Stimulated activated CD8-positive, alpha-beta memory T cell treated with anti-CD3 and anti-CD28 coated beads, Interleukin-15, amount 100 ng/mL, for 4 hours (primary cell): Measurements from ENCODE around the gene ETFRF1.

Experiments used
- DNase-seq, 2 donors: peaks; one replicate each; pipeline ENCODE4 v3.0.0-alpha.2; 2020; ENCODE audit warnings: low read depth in 2 of 2

Gene ETFRF1

GRCh38 chr12:25195056-25195971 lies at the start of gene ETFRF1, which contains the start of gene DNAI7:
Gene ETFRF1, plus strand, starts transcription at chr12:25195237. Its CDS starts 8,720 bp downstream, at chr12:25203957.
Gene DNAI7, minus strand, starts transcription at chr12:25195160. Its CDS starts 82 bp downstream, at chr12:25195078.
- peak; percentile 84 to 86 for DNase-seq

GRCh38 chr12:25146686-25147085 lies 48.4 kb upstream of the ETFRF1 start:
- DNase-seq = no peak

- DNase-seq = no peak
Observed at GRCh38 chr12:25151476-25151875, 43.6 kb upstream of the ETFRF1 start.

- no peak for DNase-seq
Observed at GRCh38 chr12:25152055-25152454, 43.0 kb upstream of the ETFRF1 start.

- no peak for DNase-seq
Observed at GRCh38 chr12:25155022-25155576, 39.9 kb upstream of the ETFRF1 start.

- no peak for DNase-seq
Observed at GRCh38 chr12:25156061-25156460, 39.0 kb upstream of the ETFRF1 start.

- no peak for DNase-seq
Observed at GRCh38 chr12:25162866-25163265, 32.2 kb upstream of the ETFRF1 start.

GRCh38 chr12:25182765-25183164 lies 12.3 kb upstream of the ETFRF1 start:
- DNase-seq = no peak

GRCh38 chr12:25184132-25184531 lies 10.9 kb upstream of the ETFRF1 start:
- no peak for DNase-seq

- no peak for DNase-seq
Observed at GRCh38 chr12:25186038-25186787, 8.8 kb upstream of the ETFRF1 start.

- no peak for DNase-seq
Observed at GRCh38 chr12:25186788-25187402, 8.1 kb upstream of the ETFRF1 start.

GRCh38 chr12:25187781-25188180 lies 7.3 kb upstream of the ETFRF1 start:
- DNase-seq = no peak

- DNase-seq = no peak
Observed at GRCh38 chr12:25189656-25190055, 5.4 kb upstream of the ETFRF1 start.

GRCh38 chr12:25190793-25191192 lies 4.2 kb upstream of the ETFRF1 start:
- no peak for DNase-seq

GRCh38 chr12:25194214-25194613 lies 823 bp upstream of the ETFRF1 start:
- no peak for DNase-seq

GRCh38 chr12:25194722-25195055 lies 348 bp upstream of the ETFRF1 start:
- no peak for DNase-seq

- no peak for DNase-seq
Observed at GRCh38 chr12:25197608-25198007, 2.6 kb downstream of the ETFRF1 start.

- DNase-seq = no peak
Observed at GRCh38 chr12:25200703-25201102, 5.7 kb downstream of the ETFRF1 start.

- DNase-seq = no peak
Observed at GRCh38 chr12:25202137-25202536, 7.1 kb downstream of the ETFRF1 start.

GRCh38 chr12:25207411-25207810 lies 12.4 kb downstream of the ETFRF1 start:
- no peak for DNase-seq

GRCh38 chr12:25207846-25208245 lies 12.8 kb downstream of the ETFRF1 start:
- DNase-seq = no peak

GRCh38 chr12:25208554-25208953 lies 13.5 kb downstream of the ETFRF1 start:
- no peak for DNase-seq
